SK-N-MC (cell line): Measurements from ENCODE around the gene EMD.

Experiments
- EZH2 ChIP-seq: fragments of 200-600 bp; sonication (generic); IDR thresholded peaks from one replicate; pipeline ENCODE4 v1.6.1; 2017; ENCODE audit warnings: antibody characterized with exemption
- POLR2AphosphoS5 ChIP-seq: IDR thresholded peaks from 2 replicates; pipeline ENCODE4 v1.6.1; 2012; ENCODE audit warnings: mild to moderate bottlenecking, low read depth, low read length, borderline replicate concordance

GRCh38 chrX:154403192-154403591, 24.1 kb downstream of the EMD start:
- TF ChIP-seq POLR2AphosphoS5: no peak
- TF ChIP-seq EZH2: no peak
